OCI-LY7 (cell line): ENCODE data around the gene TCP11.

ENCODE experiments used
- EZH2phosphoT487 ChIP-seq: fragments of 200-600 bp; sonication (generic); IDR thresholded peaks from 2 replicates; pipeline ENCODE4 v1.6.1; 2018; ENCODE audit warnings: low read depth, borderline replicate concordance, mild to moderate bottlenecking, mixed run types, antibody characterized with exemption, low read length, moderate library complexity, mixed read lengths
- TF ChIP-seq, protein P1 (sequence below): fragments of 200-600 bp; sonication (generic); conservative IDR thresholded peaks from 2 replicates; pipeline ENCODE4 v1.5.1; 2014; ENCODE audit warnings: mild to moderate bottlenecking, antibody characterized with exemption, low read length, moderate library complexity, mixed read lengths

DNA sequence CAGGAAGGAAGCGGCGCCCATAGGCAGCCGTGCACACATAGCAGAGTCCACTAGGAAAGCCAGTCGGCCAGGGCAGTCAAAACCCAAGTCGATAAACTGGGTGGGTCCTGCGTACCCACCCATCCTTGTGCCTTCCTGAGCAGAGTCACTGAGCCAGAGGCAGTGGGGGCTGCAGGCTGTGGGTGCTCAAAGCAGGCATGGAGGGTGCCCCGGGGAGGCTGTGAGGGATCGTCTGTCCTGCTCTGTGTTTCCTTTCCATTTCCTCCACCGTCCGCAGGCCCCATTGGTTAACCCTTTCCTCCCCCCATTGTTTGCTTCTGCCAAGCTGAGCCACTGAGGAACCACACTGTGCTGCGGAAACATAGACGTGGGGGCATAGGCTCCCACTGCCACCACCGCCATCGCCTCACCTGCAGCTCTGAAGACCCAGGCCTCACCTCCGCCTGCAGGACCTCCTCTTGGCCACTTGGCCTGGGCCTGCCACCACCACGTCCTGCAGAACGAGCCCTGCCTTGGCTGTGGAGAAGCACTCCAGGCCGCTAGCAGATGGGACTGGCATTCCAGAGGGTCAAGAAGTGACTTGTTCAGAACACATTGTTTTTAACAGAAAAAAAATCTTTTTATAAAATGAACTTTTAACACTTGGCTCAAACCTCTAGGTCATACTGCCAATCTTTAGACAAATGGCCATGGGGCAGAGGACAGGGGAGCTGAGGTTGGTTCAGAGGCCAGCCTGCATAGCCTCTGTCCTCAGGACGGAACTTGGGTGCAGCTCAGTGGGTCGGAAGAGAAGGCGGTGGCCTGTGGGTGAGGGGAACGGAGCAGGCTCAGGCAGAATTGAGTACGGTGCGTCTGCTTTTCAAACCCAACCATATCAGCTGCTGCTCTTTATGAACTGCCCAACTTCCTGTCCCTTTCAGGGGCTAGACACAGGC is 52.6 kb downstream of the TCP11 start:
- TF ChIP-seq, protein P1, sequence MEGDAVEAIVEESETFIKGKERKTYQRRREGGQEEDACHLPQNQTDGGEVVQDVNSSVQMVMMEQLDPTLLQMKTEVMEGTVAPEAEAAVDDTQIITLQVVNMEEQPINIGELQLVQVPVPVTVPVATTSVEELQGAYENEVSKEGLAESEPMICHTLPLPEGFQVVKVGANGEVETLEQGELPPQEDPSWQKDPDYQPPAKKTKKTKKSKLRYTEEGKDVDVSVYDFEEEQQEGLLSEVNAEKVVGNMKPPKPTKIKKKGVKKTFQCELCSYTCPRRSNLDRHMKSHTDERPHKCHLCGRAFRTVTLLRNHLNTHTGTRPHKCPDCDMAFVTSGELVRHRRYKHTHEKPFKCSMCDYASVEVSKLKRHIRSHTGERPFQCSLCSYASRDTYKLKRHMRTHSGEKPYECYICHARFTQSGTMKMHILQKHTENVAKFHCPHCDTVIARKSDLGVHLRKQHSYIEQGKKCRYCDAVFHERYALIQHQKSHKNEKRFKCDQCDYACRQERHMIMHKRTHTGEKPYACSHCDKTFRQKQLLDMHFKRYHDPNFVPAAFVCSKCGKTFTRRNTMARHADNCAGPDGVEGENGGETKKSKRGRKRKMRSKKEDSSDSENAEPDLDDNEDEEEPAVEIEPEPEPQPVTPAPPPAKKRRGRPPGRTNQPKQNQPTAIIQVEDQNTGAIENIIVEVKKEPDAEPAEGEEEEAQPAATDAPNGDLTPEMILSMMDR, result no peak
- no peak for TF ChIP-seq EZH2phosphoT487
